ENCODE data around the gene JDP2.

- TF ChIP-seq GATA2 (IDR thresholded peaks at IDR 0.05; ENCODE audit: low read depth, low read length) = no peak
- no peak for TF ChIP-seq GATA3 (IDR thresholded peaks at IDR 0.05; ENCODE audit: low read depth, low read length)
Observed at GRCh38 chr14:75520852-75521251, 93.0 kb downstream of the JDP2 start.
